Loucy (cell line): Measurements from ENCODE around the gene NKIRAS1.
"Not testable (repeated sequence)": the region's sequence is repeated elsewhere in the genome, so short reads cannot be mapped to it uniquely, and the experiment has no call there.

Source experiments
- H2AFZ ChIP-seq: fragments of 200-600 bp; sonication (generic); 2 replicates; pipeline ENCODE4 v1.6.0; 2016; ENCODE audit warnings: antibody characterized with exemption, mild to moderate bottlenecking, low read length, moderate library complexity
- H3F3A ChIP-seq: fragments of 200-600 bp; 2 replicates; pipeline ENCODE4 v1.6.0; 2016; ENCODE audit warnings: antibody characterized with exemption, low read depth, mild to moderate bottlenecking
- H3K27me3 ChIP-seq: fragments of 200-600 bp; sonication (generic); 2 replicates; pipeline ENCODE4 v1.6.1; 2014; ENCODE audit warnings: low read length, mild to moderate bottlenecking; ENCODE audit not compliant: insufficient read depth, poor library complexity, severe bottlenecking
- H3K36me3 ChIP-seq: fragments of 200-600 bp; sonication (generic); 2 replicates; pipeline ENCODE4 v1.6.1; 2016; ENCODE audit warnings: low read length; ENCODE audit not compliant: insufficient read depth
- H3K4me1 ChIP-seq: fragments of 200-600 bp; sonication (generic); 2 replicates; pipeline ENCODE4 v1.5.1; 2014; ENCODE audit warnings: low read length, mild to moderate bottlenecking; ENCODE audit not compliant: insufficient read depth, poor library complexity, severe bottlenecking
- H3K4me2 ChIP-seq: fragments of 200-600 bp; sonication (generic); 2 replicates; pipeline ENCODE4 v1.6.0; 2014; ENCODE audit warnings: antibody characterized with exemption, low read length, low read depth, mild to moderate bottlenecking; ENCODE audit not compliant: poor library complexity, severe bottlenecking
- H3K4me3 ChIP-seq: fragments of 200-600 bp; sonication (generic); 2 replicates; pipeline ENCODE4 v1.5.1; 2014; ENCODE audit warnings: low read length, mild to moderate bottlenecking, mixed read lengths; ENCODE audit not compliant: poor library complexity, severe bottlenecking
- H3K79me2 ChIP-seq: fragments of 200-600 bp; sonication (generic); 2 replicates; pipeline ENCODE4 v1.6.1; 2014; ENCODE audit warnings: low read length; ENCODE audit not compliant: insufficient read depth
- H3K9ac ChIP-seq: fragments of 200-600 bp; sonication (generic); 2 replicates; pipeline ENCODE4 v1.6.0; 2014; ENCODE audit warnings: mild to moderate bottlenecking, low read depth, low read length, moderate library complexity; ENCODE audit not compliant: poor library complexity, severe bottlenecking
- H3K9me2 ChIP-seq: fragments of 200-600 bp; sonication (generic); replicated peaks from 2 replicates; pipeline ENCODE4 v1.6.1; 2016; ENCODE audit warnings: low read depth, low read length, mixed read lengths
- H3K9me3 ChIP-seq: fragments of 200-600 bp; sonication (generic); 2 replicates; pipeline ENCODE4 v1.6.1; 2014; ENCODE audit warnings: mild to moderate bottlenecking, antibody characterized with exemption, low read length, low read depth; ENCODE audit not compliant: insufficient read depth
- H4K20me1 ChIP-seq: fragments of 200-600 bp; sonication (generic); 2 replicates; pipeline ENCODE4 v1.6.0; 2014; ENCODE audit warnings: antibody characterized with exemption, low read length, mild to moderate bottlenecking; ENCODE audit not compliant: insufficient read depth, poor library complexity, severe bottlenecking
- EZH2phosphoT487 ChIP-seq: fragments of 200-600 bp; IDR thresholded peaks from 2 replicates; pipeline ENCODE4 v1.6.1; 2018; ENCODE audit warnings: antibody characterized with exemption, mild to moderate bottlenecking, moderate library complexity, borderline replicate concordance
- TF ChIP-seq, protein P1 (sequence below): fragments of 200-600 bp; sonication (generic); conservative IDR thresholded peaks from 2 replicates; pipeline ENCODE4 v1.5.1; 2014; ENCODE audit warnings: mild to moderate bottlenecking, antibody characterized with exemption, low read length

Gene NKIRAS1

DNA sequence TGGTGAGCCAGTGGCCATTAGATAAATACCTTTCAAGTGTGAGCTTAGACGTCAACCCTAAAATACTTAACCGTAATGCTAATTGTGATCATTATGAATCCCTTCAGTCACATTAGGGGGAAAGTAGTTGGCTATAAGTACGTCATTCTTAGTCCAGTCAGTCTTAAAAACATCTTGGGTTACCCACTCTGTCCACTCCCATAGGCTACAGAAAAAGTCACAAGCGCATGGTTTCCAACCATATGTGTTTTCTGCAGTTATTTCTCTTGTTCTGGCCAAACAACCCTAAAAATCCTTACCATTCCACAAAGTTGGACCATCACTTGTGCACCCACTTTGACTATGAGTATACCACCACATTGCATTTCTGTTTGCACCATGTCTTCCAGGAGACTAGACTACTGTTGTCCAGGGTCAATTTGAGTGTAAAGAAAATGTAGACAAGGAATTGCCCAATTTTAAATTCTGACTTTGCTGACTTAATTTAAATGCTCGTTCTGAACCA lies 3.4 kb upstream of the NKIRAS1 start:
- peaks cover 45% of the 10 kb centered on the region for H4K20me1 ChIP-seq
- no peak for TF ChIP-seq EZH2phosphoT487
- TF ChIP-seq, protein P1, sequence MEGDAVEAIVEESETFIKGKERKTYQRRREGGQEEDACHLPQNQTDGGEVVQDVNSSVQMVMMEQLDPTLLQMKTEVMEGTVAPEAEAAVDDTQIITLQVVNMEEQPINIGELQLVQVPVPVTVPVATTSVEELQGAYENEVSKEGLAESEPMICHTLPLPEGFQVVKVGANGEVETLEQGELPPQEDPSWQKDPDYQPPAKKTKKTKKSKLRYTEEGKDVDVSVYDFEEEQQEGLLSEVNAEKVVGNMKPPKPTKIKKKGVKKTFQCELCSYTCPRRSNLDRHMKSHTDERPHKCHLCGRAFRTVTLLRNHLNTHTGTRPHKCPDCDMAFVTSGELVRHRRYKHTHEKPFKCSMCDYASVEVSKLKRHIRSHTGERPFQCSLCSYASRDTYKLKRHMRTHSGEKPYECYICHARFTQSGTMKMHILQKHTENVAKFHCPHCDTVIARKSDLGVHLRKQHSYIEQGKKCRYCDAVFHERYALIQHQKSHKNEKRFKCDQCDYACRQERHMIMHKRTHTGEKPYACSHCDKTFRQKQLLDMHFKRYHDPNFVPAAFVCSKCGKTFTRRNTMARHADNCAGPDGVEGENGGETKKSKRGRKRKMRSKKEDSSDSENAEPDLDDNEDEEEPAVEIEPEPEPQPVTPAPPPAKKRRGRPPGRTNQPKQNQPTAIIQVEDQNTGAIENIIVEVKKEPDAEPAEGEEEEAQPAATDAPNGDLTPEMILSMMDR, result no peak
- peaks cover 43% of the 10 kb centered on the region for H3K36me3 ChIP-seq
- peaks cover 11% of the 10 kb centered on the region; the same call in 1 of the 2 replicates for H3F3A ChIP-seq
- no peaks in the 10 kb centered on the region for H3K9me2 ChIP-seq
- no peak overlapping the region for H2AFZ ChIP-seq
- H3K4me3 ChIP-seq, result peak overlapping the region; percentile 99
- H3K4me1 ChIP-seq, result peaks cover 28% of the 10 kb centered on the region
- peak overlapping the region; percentile 94 for H3K9ac ChIP-seq
- peak overlapping the region; percentile 93 for H3K4me2 ChIP-seq
- peaks cover 50% of the 10 kb centered on the region for H3K79me2 ChIP-seq
- no peaks in the 10 kb centered on the region for H3K9me3 ChIP-seq
- peaks cover 16% of the 10 kb centered on the region for H3K27me3 ChIP-seq

DNA sequence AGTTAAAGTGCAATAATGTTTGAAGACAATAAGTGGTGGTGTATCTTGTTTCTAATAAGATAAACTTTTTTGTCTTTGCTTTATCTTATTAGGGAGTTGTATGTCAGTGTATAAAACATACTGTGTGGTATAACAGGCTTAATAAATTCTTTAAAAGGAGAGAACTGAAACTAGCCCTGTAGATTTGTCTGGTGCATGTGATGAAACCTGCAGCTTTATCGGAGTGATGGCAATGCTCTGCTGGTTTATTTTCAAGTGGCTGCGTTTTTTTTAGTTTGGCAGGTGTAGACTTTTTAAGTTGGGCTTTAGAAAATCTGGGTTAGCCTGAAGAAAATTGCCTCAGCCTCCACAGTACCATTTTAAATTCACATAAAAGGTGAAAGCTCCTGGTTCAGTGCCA lies 2.8 kb upstream of the NKIRAS1 start:
- Histone ChIP-seq H3K9me2 (no peaks in the 10 kb centered on the region), H3K27me3 (peaks cover 16% of the 10 kb centered on the region), H3K36me3 (peaks cover 43% of the 10 kb centered on the region), H2AFZ (no peak overlapping the region), H3K4me1 (peaks cover 30% of the 10 kb centered on the region), H3K79me2 (peaks cover 50% of the 10 kb centered on the region), H3K9ac (peak overlapping the region; percentile 94), H3F3A (peaks cover 11% of the 10 kb centered on the region; the same call in 1 of the 2 replicates), H3K4me2 (peak overlapping the region; percentile 93), H3K9me3 (no peaks in the 10 kb centered on the region), H4K20me1 (peaks cover 45% of the 10 kb centered on the region), H3K4me3 (peak overlapping the region; percentile 99)
- TF ChIP-seq, protein P1, result no peak
- TF ChIP-seq EZH2phosphoT487, result no peak

GRCh38 chr3:23918331-23918730 lies 1.5 kb upstream of the NKIRAS1 start:
- H3K4me3 ChIP-seq, result peak overlapping the region; percentile 99
- peaks cover 50% of the 10 kb centered on the region for H3K79me2 ChIP-seq
- not testable (repeated sequence) for H2AFZ ChIP-seq, H3K9me3 ChIP-seq, H3K9me2 ChIP-seq
- H3K36me3 ChIP-seq, result peaks cover 43% of the 10 kb centered on the region
- peak overlapping the region; percentile 94 for H3K9ac ChIP-seq
- peaks cover 30% of the 10 kb centered on the region for H3K4me1 ChIP-seq
- peaks cover 16% of the 10 kb centered on the region for H3K27me3 ChIP-seq
- peak overlapping the region; percentile 93 for H3K4me2 ChIP-seq
- peaks cover 45% of the 10 kb centered on the region for H4K20me1 ChIP-seq
- peaks cover 11% of the 10 kb centered on the region; the same call in 1 of the 2 replicates for H3F3A ChIP-seq

- peak overlapping the region; percentile 94 for H3K9ac ChIP-seq
- H3K36me3 ChIP-seq, result peaks cover 43% of the 10 kb centered on the region
- not testable (repeated sequence) for H2AFZ ChIP-seq, H3K9me2 ChIP-seq, H3K9me3 ChIP-seq
- H3K79me2 ChIP-seq, result peaks cover 50% of the 10 kb centered on the region
- peaks cover 45% of the 10 kb centered on the region for H4K20me1 ChIP-seq
- H3F3A ChIP-seq, result peaks cover 11% of the 10 kb centered on the region; the same call in 1 of the 2 replicates
- peaks cover 30% of the 10 kb centered on the region for H3K4me1 ChIP-seq
- H3K4me2 ChIP-seq, result peak overlapping the region; percentile 93
- peaks cover 16% of the 10 kb centered on the region for H3K27me3 ChIP-seq
- H3K4me3 ChIP-seq, result peak overlapping the region; percentile 99
Observed at GRCh38 chr3:23917679-23918303, 1.0 kb upstream of the NKIRAS1 start.
